Measurements from ENCODE around the gene AKAP1.

Gene AKAP1

DNA sequence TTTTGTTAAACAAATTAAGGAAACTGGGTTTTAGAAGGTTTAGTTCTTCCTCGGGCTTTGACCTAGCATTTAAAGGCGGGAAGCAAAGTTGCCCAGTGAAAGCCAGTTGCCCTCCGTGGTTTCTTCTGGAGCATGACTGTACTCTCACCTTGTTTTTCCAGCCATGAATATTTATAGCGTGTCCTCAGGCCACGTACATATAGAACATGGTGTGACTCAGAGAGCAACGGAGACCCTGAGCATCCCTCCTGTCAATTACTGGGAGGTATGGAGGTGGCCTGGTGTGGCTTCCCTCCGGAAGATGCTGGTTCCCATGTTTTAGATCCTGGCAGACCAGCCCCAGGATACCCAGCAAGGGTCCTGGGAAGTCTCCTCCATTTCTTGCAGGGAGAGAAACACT lies 48.4 kb downstream of the AKAP1 start:
- no peak for TF ChIP-seq POU2F2 (IDR thresholded peaks at IDR 0.05; ENCODE audit: low read depth, low read length)
- FAIRE-seq (peak; percentile 48), DNase-seq (ENCODE audit: insufficient read length, low spot score) (no peak)

DNA sequence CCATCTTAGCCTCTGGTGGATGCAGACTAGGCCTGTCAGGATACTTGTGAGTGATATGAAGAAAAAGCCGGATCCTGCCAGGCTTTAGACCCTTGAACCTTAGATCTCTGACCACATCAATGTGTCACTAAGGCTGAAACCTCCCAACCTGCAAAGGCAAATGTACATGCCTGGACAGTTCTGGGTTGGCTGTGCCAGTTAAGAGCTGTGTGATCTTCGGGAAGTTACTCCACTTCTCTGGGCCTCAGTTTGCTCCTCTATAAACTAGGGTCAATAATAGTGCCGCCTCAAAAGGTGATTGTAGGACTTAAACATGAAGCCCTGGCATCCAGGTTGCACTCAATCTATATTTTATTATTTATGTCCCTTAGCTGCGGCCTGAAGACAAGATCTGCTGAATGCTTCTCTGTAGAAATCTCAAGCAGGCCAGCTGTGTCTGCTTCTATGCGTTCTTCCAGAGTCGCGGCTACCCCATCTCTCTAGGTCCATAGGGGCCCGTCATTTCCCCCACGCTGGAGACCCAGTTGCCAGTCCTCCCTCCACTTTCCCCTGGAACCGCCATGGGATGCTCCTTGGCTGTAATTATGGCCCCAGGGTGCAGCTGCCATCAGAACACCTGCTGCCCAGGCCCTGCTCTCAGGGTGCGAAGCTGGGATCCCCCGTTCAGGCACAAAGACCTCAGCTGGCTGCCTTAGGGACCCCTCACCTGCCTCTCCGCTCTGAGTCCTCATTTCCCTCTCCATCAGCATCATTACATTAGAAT lies 50.2 kb downstream of the AKAP1 start:
- DNase-seq (ENCODE audit: insufficient read length, low spot score), result no peak
- FAIRE-seq, result no peak
- TF ChIP-seq TAF1 (IDR thresholded peaks at IDR 0.05; ENCODE audit: low read depth, low read length) (no peak), POLR2AphosphoS5 (IDR thresholded peaks at IDR 0.05; ENCODE audit: low read depth, low read length) (no peak), PAX5 (IDR thresholded peaks at IDR 0.05; ENCODE audit: insufficient read depth, low read length, severe bottlenecking) (no peak), POLR2A (IDR thresholded peaks at IDR 0.05; ENCODE audit: low read depth, low read length) (no peak), SPI1 (IDR thresholded peaks at IDR 0.05; ENCODE audit: low read depth, low read length) (no peak), POU2F2 (IDR thresholded peaks at IDR 0.05; ENCODE audit: low read depth, low read length) (no peak)

DNA sequence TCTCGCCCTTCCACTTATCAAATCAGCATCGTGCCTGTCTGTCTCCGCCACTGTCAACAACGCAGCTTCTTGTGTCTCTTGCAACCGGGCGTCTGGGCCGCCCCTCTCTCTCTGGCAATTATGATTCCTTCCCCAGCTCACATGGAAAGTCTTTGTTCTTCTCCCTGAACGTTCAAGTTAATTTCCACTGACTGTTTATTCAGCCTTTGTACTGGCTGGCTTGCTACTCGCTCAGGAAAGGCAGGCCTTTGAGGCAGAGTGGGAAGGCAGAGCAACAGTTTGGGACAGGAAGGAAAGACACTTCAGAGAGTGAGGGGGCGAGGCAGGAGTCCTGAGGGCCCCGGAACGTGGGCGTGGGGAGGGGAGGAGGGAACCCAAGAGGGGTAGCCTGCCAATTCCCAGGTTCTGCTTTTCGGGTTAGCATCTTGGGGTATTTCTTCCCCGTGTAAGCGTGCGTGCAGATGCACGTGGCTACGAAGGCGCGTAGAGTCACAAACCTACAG lies 50.8 kb downstream of the AKAP1 start:
- TF ChIP-seq TAF1 (IDR thresholded peaks at IDR 0.05; ENCODE audit: low read depth, low read length) (no peak), SPI1 (IDR thresholded peaks at IDR 0.05; ENCODE audit: low read depth, low read length) (no peak), PAX5 (IDR thresholded peaks at IDR 0.05; ENCODE audit: insufficient read depth, low read length, severe bottlenecking) (no peak), POU2F2 (IDR thresholded peaks at IDR 0.05; ENCODE audit: low read depth, low read length) (no peak), POLR2A (IDR thresholded peaks at IDR 0.05; ENCODE audit: low read depth, low read length) (no peak), POLR2AphosphoS5 (IDR thresholded peaks at IDR 0.05; ENCODE audit: low read depth, low read length) (no peak)
- FAIRE-seq (peak; percentile 76), DNase-seq (ENCODE audit: insufficient read length, low spot score) (no peak)

DNA sequence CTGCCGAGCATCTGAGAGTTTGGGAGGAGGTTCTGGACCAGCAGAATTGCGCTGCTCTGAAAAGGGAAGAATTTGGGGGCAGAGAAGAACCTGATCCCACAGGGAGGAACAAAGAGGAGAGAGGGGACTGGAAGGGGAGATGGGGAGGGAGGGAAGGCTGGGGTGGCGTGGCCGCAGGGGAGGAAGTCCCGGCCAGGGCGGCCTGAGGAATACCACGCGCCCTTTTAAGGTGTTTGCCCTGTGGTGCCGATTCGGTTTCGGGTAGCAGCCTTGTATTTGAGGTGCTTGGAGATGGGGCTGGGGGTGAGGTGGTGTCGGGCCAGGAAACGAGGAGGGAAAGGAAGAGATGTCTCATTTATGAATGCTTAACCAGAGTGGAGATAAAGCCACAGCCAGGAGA lies 51.3 kb downstream of the AKAP1 start:
- FAIRE-seq, result no peak

DNA sequence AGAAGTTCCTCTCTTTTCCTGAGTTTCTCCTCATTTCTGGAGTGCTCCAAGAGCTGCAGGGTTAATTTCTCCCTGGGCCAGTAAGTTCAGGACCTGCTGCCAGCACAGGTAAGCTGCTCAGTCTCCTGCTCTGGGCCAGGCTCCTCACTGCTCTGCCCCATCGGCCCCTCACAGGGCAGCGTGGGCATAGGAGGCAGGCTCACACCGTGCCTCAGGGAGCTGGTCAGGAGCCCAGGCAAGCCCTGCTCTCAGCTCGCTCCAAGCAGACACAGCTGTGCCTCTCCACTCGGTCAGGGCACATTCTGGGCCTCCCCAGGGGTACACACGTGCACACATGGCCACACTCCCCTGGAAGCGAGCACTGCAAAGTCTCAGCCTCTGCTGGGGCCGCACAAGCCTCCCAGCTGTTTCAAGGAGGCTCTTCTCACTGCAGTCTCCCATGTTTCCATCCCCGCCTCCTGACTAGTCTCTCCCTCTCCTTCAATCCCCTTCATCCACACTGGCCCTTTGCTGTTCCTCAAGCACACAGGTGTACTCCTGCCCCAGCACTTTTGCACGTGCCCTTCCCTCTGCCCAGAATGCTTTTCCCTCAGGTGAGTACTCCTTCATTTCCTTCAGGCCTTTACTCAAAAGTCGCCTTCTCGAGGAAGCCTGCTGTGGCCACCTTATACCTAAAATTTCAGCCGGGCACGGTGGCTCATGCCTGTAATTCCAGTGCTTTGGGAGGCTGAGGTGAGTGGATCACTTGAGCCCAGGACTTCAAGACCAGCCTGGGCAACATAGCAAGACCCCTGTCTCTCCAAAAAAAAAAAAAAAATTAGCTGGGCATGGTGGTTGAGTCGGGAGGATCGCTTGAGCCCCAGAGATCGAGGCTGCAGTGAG lies 53.2 kb downstream of the AKAP1 start:
- no peak for FAIRE-seq
- TF ChIP-seq PAX5 (IDR thresholded peaks at IDR 0.05; ENCODE audit: insufficient read depth, low read length, severe bottlenecking) (no peak), POU2F2 (IDR thresholded peaks at IDR 0.05; ENCODE audit: low read depth, low read length) (no peak), SPI1 (IDR thresholded peaks at IDR 0.05; ENCODE audit: low read depth, low read length) (no peak), POLR2A (IDR thresholded peaks at IDR 0.05; ENCODE audit: low read depth, low read length) (no peak), TAF1 (IDR thresholded peaks at IDR 0.05; ENCODE audit: low read depth, low read length) (no peak)
- no peak for DNase-seq (ENCODE audit: insufficient read length, low spot score)

More for the DNA sequence above, 51.3 kb downstream of the AKAP1 start:
- TF ChIP-seq POLR2A (IDR thresholded peaks at IDR 0.05; ENCODE audit: low read depth, low read length) (no peak), POU2F2 (IDR thresholded peaks at IDR 0.05; ENCODE audit: low read depth, low read length) (no peak), TAF1 (IDR thresholded peaks at IDR 0.05; ENCODE audit: low read depth, low read length) (no peak), POLR2AphosphoS5 (IDR thresholded peaks at IDR 0.05; ENCODE audit: low read depth, low read length) (no peak), SPI1 (IDR thresholded peaks at IDR 0.05; ENCODE audit: low read depth, low read length) (no peak), PAX5 (IDR thresholded peaks at IDR 0.05; ENCODE audit: insufficient read depth, low read length, severe bottlenecking) (no peak)
- no peak for DNase-seq (ENCODE audit: insufficient read length, low spot score)

DNA sequence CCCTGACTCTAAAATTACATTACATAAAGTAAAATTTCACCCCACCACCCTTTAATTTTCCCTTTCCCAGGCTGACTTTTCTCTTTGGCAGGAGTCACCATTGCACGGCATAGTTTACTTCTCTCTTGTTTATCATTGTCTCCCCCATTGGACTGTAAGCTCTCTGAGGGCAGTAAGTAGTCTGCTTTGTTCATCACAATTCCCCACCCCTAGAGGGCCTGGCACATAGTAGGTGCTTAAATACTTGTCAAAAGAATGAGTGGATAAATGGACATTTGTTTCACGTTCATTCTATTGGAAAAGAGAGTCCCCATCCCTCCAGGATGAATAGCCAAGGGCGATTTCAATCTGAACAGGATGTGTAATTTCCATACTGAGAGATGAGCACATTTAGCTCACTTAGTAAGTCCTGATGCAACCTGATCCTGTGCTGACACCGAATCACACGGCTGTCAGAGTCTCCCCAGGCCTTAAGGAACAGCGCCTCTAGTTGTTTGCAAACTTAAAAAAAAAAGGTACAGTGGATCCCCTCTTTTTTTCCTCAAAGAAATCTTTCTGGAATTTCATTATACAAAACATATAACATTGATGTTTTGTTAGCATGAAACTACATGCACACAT lies 54.0 kb downstream of the AKAP1 start:
- TF ChIP-seq TAF1 (IDR thresholded peaks at IDR 0.05; ENCODE audit: low read depth, low read length) (no peak), POLR2A (IDR thresholded peaks at IDR 0.05; ENCODE audit: low read depth, low read length) (no peak), PAX5 (IDR thresholded peaks at IDR 0.05; ENCODE audit: insufficient read depth, low read length, severe bottlenecking) (no peak), POU2F2 (IDR thresholded peaks at IDR 0.05; ENCODE audit: low read depth, low read length) (no peak), SPI1 (IDR thresholded peaks at IDR 0.05; ENCODE audit: low read depth, low read length) (no peak), POLR2AphosphoS5 (IDR thresholded peaks at IDR 0.05; ENCODE audit: low read depth, low read length) (no peak)
- FAIRE-seq (no peak), DNase-seq (ENCODE audit: insufficient read length, low spot score) (no peak)

DNA sequence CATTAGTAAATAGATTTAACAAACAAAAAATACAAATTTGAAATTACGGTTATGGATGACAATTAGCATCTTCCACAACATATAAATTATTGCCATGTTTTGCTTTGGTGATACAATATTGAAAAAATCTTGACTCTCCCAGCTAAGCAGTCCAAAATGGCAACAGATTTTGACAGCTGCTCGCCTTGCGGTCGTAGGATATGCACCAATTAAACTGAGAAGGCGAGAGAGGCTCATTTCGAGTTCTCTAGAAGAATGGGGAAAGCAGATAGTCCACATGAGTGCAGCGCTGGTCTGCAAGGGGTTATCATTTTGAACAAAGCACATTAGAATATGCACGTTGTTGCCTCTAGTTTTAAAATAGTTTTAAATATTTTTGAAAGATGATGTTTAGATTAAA lies 55.3 kb downstream of the AKAP1 start:
- no peak for FAIRE-seq
- no peak for DNase-seq (ENCODE audit: insufficient read length, low spot score)
- TF ChIP-seq POLR2AphosphoS5 (IDR thresholded peaks at IDR 0.05; ENCODE audit: low read depth, low read length) (no peak), POU2F2 (IDR thresholded peaks at IDR 0.05; ENCODE audit: low read depth, low read length) (no peak), TAF1 (IDR thresholded peaks at IDR 0.05; ENCODE audit: low read depth, low read length) (no peak), SPI1 (IDR thresholded peaks at IDR 0.05; ENCODE audit: low read depth, low read length) (no peak), PAX5 (IDR thresholded peaks at IDR 0.05; ENCODE audit: insufficient read depth, low read length, severe bottlenecking) (no peak), POLR2A (IDR thresholded peaks at IDR 0.05; ENCODE audit: low read depth, low read length) (no peak)

DNA sequence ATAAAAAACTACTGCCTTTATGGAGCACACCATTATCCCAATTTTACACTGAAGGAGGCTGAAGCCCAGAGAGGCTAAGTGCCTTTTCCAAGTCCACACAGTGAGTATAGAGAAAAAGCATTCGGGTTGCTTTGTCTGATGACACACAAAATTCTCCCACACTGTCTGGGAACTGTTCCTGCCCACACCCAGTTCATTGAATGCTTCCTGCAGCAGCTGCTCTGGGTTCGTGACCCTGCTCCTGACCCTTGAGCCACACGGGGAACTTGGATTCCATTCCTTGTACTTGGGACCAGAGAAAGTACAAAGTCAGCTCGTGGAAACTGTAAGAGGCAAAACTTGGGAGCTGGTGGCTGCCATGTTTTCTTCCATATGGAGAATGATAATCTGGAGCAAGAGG lies 57.9 kb downstream of the AKAP1 start:
- FAIRE-seq (no peak), DNase-seq (ENCODE audit: insufficient read length, low spot score) (no peak)
- TF ChIP-seq POU2F2 (IDR thresholded peaks at IDR 0.05; ENCODE audit: low read depth, low read length), result no peak
- TF ChIP-seq TAF1 (IDR thresholded peaks at IDR 0.05; ENCODE audit: low read depth, low read length), result no peak
- TF ChIP-seq POLR2A (IDR thresholded peaks at IDR 0.05; ENCODE audit: low read depth, low read length), result no peak
- no peak for TF ChIP-seq PAX5 (IDR thresholded peaks at IDR 0.05; ENCODE audit: insufficient read depth, low read length, severe bottlenecking)
- no peak for TF ChIP-seq POLR2AphosphoS5 (IDR thresholded peaks at IDR 0.05; ENCODE audit: low read depth, low read length)
- no peak for TF ChIP-seq SPI1 (IDR thresholded peaks at IDR 0.05; ENCODE audit: low read depth, low read length)

DNA sequence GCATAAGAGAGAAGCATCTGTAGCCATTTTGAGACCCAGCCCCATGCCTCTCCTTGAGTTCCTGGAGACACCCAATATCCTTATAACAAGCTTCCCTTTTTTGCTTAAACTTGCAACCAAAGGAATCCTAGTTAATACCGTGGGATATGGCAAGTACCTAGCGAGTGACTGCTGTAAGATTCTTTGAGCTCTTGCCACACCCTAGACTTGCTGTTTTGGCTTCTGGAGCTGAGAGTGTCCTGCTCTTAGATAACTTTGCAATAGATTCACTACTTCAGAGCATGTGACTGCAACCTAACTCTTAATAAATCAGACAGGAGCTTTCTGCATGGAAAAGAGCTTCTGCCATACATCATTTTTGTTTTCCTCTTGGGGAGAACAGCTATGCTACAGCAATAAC lies 58.3 kb downstream of the AKAP1 start:
- no peak for TF ChIP-seq POU2F2 (IDR thresholded peaks at IDR 0.05; ENCODE audit: low read depth, low read length)
- TF ChIP-seq SPI1 (IDR thresholded peaks at IDR 0.05; ENCODE audit: low read depth, low read length), result no peak
- no peak for TF ChIP-seq TAF1 (IDR thresholded peaks at IDR 0.05; ENCODE audit: low read depth, low read length)
- no peak for TF ChIP-seq POLR2A (IDR thresholded peaks at IDR 0.05; ENCODE audit: low read depth, low read length)
- no peak for TF ChIP-seq PAX5 (IDR thresholded peaks at IDR 0.05; ENCODE audit: insufficient read depth, low read length, severe bottlenecking)
- TF ChIP-seq POLR2AphosphoS5 (IDR thresholded peaks at IDR 0.05; ENCODE audit: low read depth, low read length), result no peak
- FAIRE-seq, result no peak
- no peak for DNase-seq (ENCODE audit: insufficient read length, low spot score)
